GM19351 (cell line): ENCODE measurements around the gene CAMKMT.

ENCODE experiments used
- ATAC-seq: cut with Tn5 transposase; IDR thresholded peaks from one replicate; pipeline ENCODE4 v1.9.1; 2021; ENCODE audit warnings: mild to moderate bottlenecking, moderate library complexity; ENCODE audit not compliant: unreplicated experiment

Gene CAMKMT

GRCh38 chr2:44682459-44682858, 320.7 kb downstream of the CAMKMT start:
- no peak for ATAC-seq

- ATAC-seq = no peak
Observed at GRCh38 chr2:44684559-44684958, 322.8 kb downstream of the CAMKMT start.

- ATAC-seq = no peak
Observed at GRCh38 chr2:44686561-44686960, 324.8 kb downstream of the CAMKMT start.

- no peak for ATAC-seq
Observed at GRCh38 chr2:44687686-44688455, 326.1 kb downstream of the CAMKMT start.

- ATAC-seq = no peak
Observed at GRCh38 chr2:44688456-44689124, 326.8 kb downstream of the CAMKMT start.

- ATAC-seq = no peak
Observed at GRCh38 chr2:44689516-44689915, 327.8 kb downstream of the CAMKMT start.

- ATAC-seq = no peak
Observed at GRCh38 chr2:44691174-44691785, 329.5 kb downstream of the CAMKMT start.

- ATAC-seq = no peak
Observed at GRCh38 chr2:44692821-44693220, 331.1 kb downstream of the CAMKMT start.

GRCh38 chr2:44700824-44701223, 339.1 kb downstream of the CAMKMT start:
- ATAC-seq = no peak

GRCh38 chr2:44705356-44705755, 343.6 kb downstream of the CAMKMT start:
- no peak for ATAC-seq

- ATAC-seq = no peak
Observed at GRCh38 chr2:44705876-44706480, 344.2 kb downstream of the CAMKMT start.

GRCh38 chr2:44706681-44707553, 345.2 kb downstream of the CAMKMT start:
- ATAC-seq = no peak

- ATAC-seq = no peak
Observed at GRCh38 chr2:44707945-44708660, 346.4 kb downstream of the CAMKMT start.

- no peak for ATAC-seq
Observed at GRCh38 chr2:44708661-44709000, 346.9 kb downstream of the CAMKMT start.

GRCh38 chr2:44713170-44713569, 351.4 kb downstream of the CAMKMT start:
- ATAC-seq = no peak

GRCh38 chr2:44715671-44716081, 353.9 kb downstream of the CAMKMT start:
- ATAC-seq = no peak

- ATAC-seq = no peak
Observed at GRCh38 chr2:44716131-44716530, 354.4 kb downstream of the CAMKMT start.

GRCh38 chr2:44718431-44718830, 356.7 kb downstream of the CAMKMT start:
- ATAC-seq = no peak

- ATAC-seq = no peak
Observed at GRCh38 chr2:44719562-44719961, 357.8 kb downstream of the CAMKMT start.

GRCh38 chr2:44722026-44722625, 360.4 kb downstream of the CAMKMT start:
- no peak for ATAC-seq
